ENCODE measurements around the gene IFNL2. TPM values are rescaled to one million over a fixed set of nuclear protein-coding genes. Genes with fewer than 3 reads are reported as not detected.
"Not testable (repeated sequence)": the region's sequence is repeated elsewhere in the genome, so short reads cannot be mapped to it uniquely, and the experiment has no call there.

IFNL2 gene
- total RNA-seq, result not detected

- no CpG with 5 or more reads among the region's 1 CpG for WGBS, 2 donors
These were observed at the start of gene IFNL2 for GRCh38 chr19:39268085-39268484. TSS of gene IFNL2 (plus strand) at chr19:39268396. CDS start at chr19:39268569, 173 bp downstream.

GRCh38 chr19:39219108-39219507 lies 49.1 kb upstream of the IFNL2 start:
- DNase-seq (ENCODE audit: low spot score in 2 of 2); H3K4me3 ChIP-seq (ENCODE audit: low read depth, poor library complexity, severe bottlenecking); intact Hi-C loops (cut with DNase I; ENCODE audit: low total_unique reads): not testable (repeated sequence)
- WGBS, 2 donors, result 68 to 73% methylated on average over 10 of the region's 10 CpGs

More at GRCh38 chr19:39268085-39268484, at the start of gene IFNL2:
- intact Hi-C loops (cut with DNase I; ENCODE audit: low total_unique reads); DNase-seq (ENCODE audit: low spot score in 2 of 2); H3K4me3 ChIP-seq (ENCODE audit: low read depth, poor library complexity, severe bottlenecking): not testable (repeated sequence)

- no peak for DNase-seq (ENCODE audit: low spot score in 2 of 2)
- intact Hi-C loops (cut with DNase I; ENCODE audit: low total_unique reads), result no loop called here
- WGBS, 2 donors, result 20 to 24% methylated on average over 4 of the region's 4 CpGs
- TF ChIP-seq CTCF (IDR thresholded peaks at IDR 0.05), result no peak
- no peak for TF ChIP-seq POLR2A (IDR thresholded peaks at IDR 0.05)
- H3K4me3 ChIP-seq (ENCODE audit: low read depth, poor library complexity, severe bottlenecking), result no peak overlapping the region
These were observed 44.4 kb upstream of the IFNL2 start for GRCh38 chr19:39223703-39224279.

GRCh38 chr19:39224910-39225309 lies 43.3 kb upstream of the IFNL2 start:
- no peak for TF ChIP-seq CTCF (IDR thresholded peaks at IDR 0.05)
- no peak for TF ChIP-seq POLR2A (IDR thresholded peaks at IDR 0.05)
- H3K4me3 ChIP-seq (ENCODE audit: low read depth, poor library complexity, severe bottlenecking), result no peak overlapping the region
- DNase-seq (ENCODE audit: low spot score in 2 of 2), result no peak
- intact Hi-C loops (cut with DNase I; ENCODE audit: low total_unique reads), result no loop called here
- 20 to 39% methylated on average over 3 of the region's 3 CpGs for WGBS, 2 donors

GRCh38 chr19:39230096-39230764 lies 38.0 kb upstream of the IFNL2 start:
- no peak for DNase-seq (ENCODE audit: low spot score in 2 of 2)
- 70 to 86% methylated on average over 2 of the region's 2 CpGs for WGBS, 2 donors
- intact Hi-C loops (cut with DNase I; ENCODE audit: low total_unique reads), result no loop called here
- TF ChIP-seq POLR2A (IDR thresholded peaks at IDR 0.05) (no peak), CTCF (IDR thresholded peaks at IDR 0.05) (no peak)
- H3K4me3 ChIP-seq (ENCODE audit: low read depth, poor library complexity, severe bottlenecking), result no peak overlapping the region

GRCh38 chr19:39232708-39233107 lies 35.5 kb upstream of the IFNL2 start:
- WGBS, 2 donors, result 78 to 91% methylated on average over 5 of the region's 5 CpGs
- intact Hi-C loops (cut with DNase I; ENCODE audit: low total_unique reads), result no loop called here
- no peak for TF ChIP-seq POLR2A (IDR thresholded peaks at IDR 0.05)
- no peak for TF ChIP-seq CTCF (IDR thresholded peaks at IDR 0.05)
- H3K4me3 ChIP-seq (ENCODE audit: low read depth, poor library complexity, severe bottlenecking), result no peak overlapping the region
- no peak for DNase-seq (ENCODE audit: low spot score in 2 of 2)

GRCh38 chr19:39236527-39236926 lies 31.7 kb upstream of the IFNL2 start:
- DNase-seq (ENCODE audit: low spot score in 2 of 2), result no peak
- no peak for TF ChIP-seq CTCF (IDR thresholded peaks at IDR 0.05)
- TF ChIP-seq POLR2A (IDR thresholded peaks at IDR 0.05), result no peak
- no peak overlapping the region for H3K4me3 ChIP-seq (ENCODE audit: low read depth, poor library complexity, severe bottlenecking)
- intact Hi-C loops (cut with DNase I; ENCODE audit: low total_unique reads), result no loop called here
- 64 to 70% methylated on average over 10 to 12 of the region's 12 CpGs for whole genome bisulfite sequencing, 2 donors
